HepG2 (cell line): Measurements from ENCODE around the gene UBTD1. TPM values are rescaled to one million over a fixed set of nuclear protein-coding genes. Genes with fewer than 3 reads are reported as not detected.

Source experiments
- GATAD2A ChIP-seq: IDR thresholded peaks from 2 replicates; pipeline ENCODE4 v1.6.1; 2016
- IRX3 ChIP-seq: sonication (generic); formaldehyde crosslinking; IDR thresholded peaks from 2 replicates; pipeline ENCODE4 v1.8.1; 2023; ENCODE audit warnings: mild to moderate bottlenecking, low read depth, missing genetic modification reagents, borderline replicate concordance
- MBNL3 ChIP-seq: fragments of 250-450 bp; sonication (Bioruptor Pico); conservative IDR thresholded peaks from 2 replicates; pipeline ENCODE4 v1.8.0; 2022; ENCODE audit warnings: mild to moderate bottlenecking, inconsistent platforms
- MTF2 ChIP-seq: sonication (generic); formaldehyde crosslinking; IDR thresholded peaks from 2 replicates; pipeline ENCODE4 v1.5.0; 2020; ENCODE audit warnings: missing genetic modification reagents, borderline replicate concordance
- MZF1 ChIP-seq: sonication (generic); formaldehyde crosslinking; IDR thresholded peaks from 2 replicates; pipeline ENCODE4 v1.8.1; 2023; ENCODE audit warnings: mild to moderate bottlenecking, missing genetic modification reagents, borderline replicate concordance
- NCOA5 ChIP-seq: sonication (generic); formaldehyde crosslinking; IDR thresholded peaks from 2 replicates; pipeline ENCODE4 v1.4.0; 2020; ENCODE audit warnings: missing genetic modification reagents
- SMAD1 ChIP-seq: sonication (generic); formaldehyde crosslinking; IDR thresholded peaks from 2 replicates; pipeline ENCODE4 v1.4.0; 2020; ENCODE audit warnings: missing genetic modification reagents, low read depth, mild to moderate bottlenecking, borderline replicate concordance
- TAF1 ChIP-seq: sonication (generic); formaldehyde crosslinking; IDR thresholded peaks from 2 replicates; pipeline ENCODE4 v1.4.0; 2020; ENCODE audit warnings: missing genetic modification reagents
- ZNF337 ChIP-seq: sonication (generic); formaldehyde crosslinking; IDR thresholded peaks from 2 replicates; pipeline ENCODE4 v1.5.1; 2020; ENCODE audit warnings: missing genetic modification reagents, low read depth, mild to moderate bottlenecking, borderline replicate concordance
- ZNF33B ChIP-seq: sonication (generic); formaldehyde crosslinking; IDR thresholded peaks from 2 replicates; pipeline ENCODE4 v1.5.1; 2020; ENCODE audit warnings: mild to moderate bottlenecking, missing genetic modification reagents
- ZNF598 ChIP-seq: sonication (generic); formaldehyde crosslinking; IDR thresholded peaks from 2 replicates; pipeline ENCODE4 v1.5.1; 2020; ENCODE audit warnings: mild to moderate bottlenecking, missing genetic modification reagents, borderline replicate concordance
- ZNF724P ChIP-seq: sonication (generic); formaldehyde crosslinking; IDR thresholded peaks from 2 replicates; pipeline ENCODE4 v1.8.0; 2022; ENCODE audit warnings: missing genetic modification reagents, borderline replicate concordance
- ZNF772 ChIP-seq: sonication (generic); formaldehyde crosslinking; IDR thresholded peaks from 2 replicates; pipeline ENCODE4 v1.5.0; 2020; ENCODE audit warnings: mild to moderate bottlenecking, missing genetic modification reagents
- polyA plus RNA-seq, 8 experiments: library from polyadenylated mRNA; depleted of rRNA in 3 of 8; stranded (reverse) in 7 of 8; unstranded in 1 of 8; fragments of >200 nt; fragmentation: Illumina TruSeq in 4 of 8; extraction: Trizol in 4 of 8; gene quantifications; 2 replicates each; pipeline versions ENCODE4 v1.2.1 to v1.2.3, GENCODE V29; 2011 to 2016; ENCODE audit warnings: low read depth in 4 of 8, missing spikeins in 1 of 8, mixed read lengths in 1 of 8; ENCODE audit not compliant: insufficient read depth in 1 of 8
- total RNA-seq, 5 experiments: library from RNA; depleted of rRNA; stranded (reverse); fragments of >200 nt; fragmentation: Illumina TruSeq; extraction: Trizol; gene quantifications; 2 replicates each; pipeline ENCODE4 v1.2.3, GENCODE V29; 2016; ENCODE audit warnings: low read depth in 1 of 5
- TF ChIP-seq, protein P1 (sequence below): sonication (generic); formaldehyde crosslinking; IDR thresholded peaks from 2 replicates; pipeline ENCODE4 v1.5.1; 2020; ENCODE audit warnings: mild to moderate bottlenecking, missing genetic modification reagents, borderline replicate concordance
- TF ChIP-seq, protein P2 (sequence below): sonication (generic); formaldehyde crosslinking; conservative IDR thresholded peaks from 2 replicates; pipeline ENCODE4 v1.4.0; 2020; ENCODE audit warnings: mild to moderate bottlenecking, missing genetic modification reagents, moderate library complexity
- TF ChIP-seq, protein P3 (sequence below): sonication (generic); formaldehyde crosslinking; IDR thresholded peaks from 2 replicates; pipeline ENCODE4 v1.5.0; 2020; ENCODE audit warnings: missing genetic modification reagents
- TF ChIP-seq, protein P4 (sequence below): sonication (generic); formaldehyde crosslinking; IDR thresholded peaks from 2 replicates; pipeline ENCODE4 v1.8.1; 2023; ENCODE audit warnings: mild to moderate bottlenecking, missing genetic modification reagents

Gene UBTD1
- total and polyA plus RNA-seq, 2 of the 13 experiments (the other 11 are each of a cell fraction or from before 2014, with no cell fraction given) = 7.9 to 10.0 TPM

DNA sequence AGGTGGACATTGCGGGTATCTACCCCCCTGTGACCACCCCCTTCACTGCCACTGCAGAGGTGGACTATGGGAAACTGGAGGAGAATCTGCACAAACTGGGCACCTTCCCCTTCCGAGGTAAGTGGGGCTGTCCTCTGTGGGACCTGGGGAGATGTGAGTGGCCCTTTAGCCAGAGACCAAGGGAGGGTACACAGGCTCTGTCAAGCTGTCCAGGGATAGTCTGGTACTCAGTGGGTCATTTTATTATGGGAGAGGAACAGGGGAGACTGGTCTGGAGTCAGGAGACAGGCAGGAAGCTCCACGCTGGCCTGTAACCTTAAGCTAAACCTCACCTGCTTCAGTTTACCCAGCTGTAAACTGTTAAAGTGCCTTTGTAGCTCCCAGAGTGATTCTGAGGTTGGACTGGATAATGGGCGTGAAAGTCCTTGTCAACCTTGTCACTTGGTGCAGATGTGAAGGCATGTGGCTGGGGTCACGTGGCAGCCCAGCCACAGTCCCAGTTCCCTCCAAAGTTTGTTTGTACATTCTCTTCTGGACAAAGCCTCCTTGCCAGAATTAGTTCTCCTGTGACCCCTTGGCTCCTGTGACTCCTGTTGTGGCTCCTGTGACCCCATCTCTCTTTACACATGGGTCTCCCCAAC, 86.2 kb downstream of the UBTD1 start (continued):
- TF ChIP-seq MZF1 (CRISPR knock-in tag) (no peak), GATAD2A (0 out of 2 replicates have a peak, but pooled peaks have one; percentile 19), TAF1 (no peak), NCOA5 (CRISPR knock-in tag) (no peak), IRX3 (CRISPR knock-in tag) (peak; percentile 68; the same call in 1 of the 2 replicates), ZNF724P (CRISPR knock-in tag) (0 out of 2 replicates have a peak, but pooled peaks have one; percentile 57), SMAD1 (CRISPR knock-in tag) (no peak), MTF2 (CRISPR knock-in tag) (no peak), ZNF337 (CRISPR knock-in tag) (no peak), ZNF598 (no peak), ZNF33B (no peak), ZNF772 (CRISPR knock-in tag) (no peak), MBNL3 (CRISPR knock-in tag) (no peak)
- TF ChIP-seq, protein P1, sequence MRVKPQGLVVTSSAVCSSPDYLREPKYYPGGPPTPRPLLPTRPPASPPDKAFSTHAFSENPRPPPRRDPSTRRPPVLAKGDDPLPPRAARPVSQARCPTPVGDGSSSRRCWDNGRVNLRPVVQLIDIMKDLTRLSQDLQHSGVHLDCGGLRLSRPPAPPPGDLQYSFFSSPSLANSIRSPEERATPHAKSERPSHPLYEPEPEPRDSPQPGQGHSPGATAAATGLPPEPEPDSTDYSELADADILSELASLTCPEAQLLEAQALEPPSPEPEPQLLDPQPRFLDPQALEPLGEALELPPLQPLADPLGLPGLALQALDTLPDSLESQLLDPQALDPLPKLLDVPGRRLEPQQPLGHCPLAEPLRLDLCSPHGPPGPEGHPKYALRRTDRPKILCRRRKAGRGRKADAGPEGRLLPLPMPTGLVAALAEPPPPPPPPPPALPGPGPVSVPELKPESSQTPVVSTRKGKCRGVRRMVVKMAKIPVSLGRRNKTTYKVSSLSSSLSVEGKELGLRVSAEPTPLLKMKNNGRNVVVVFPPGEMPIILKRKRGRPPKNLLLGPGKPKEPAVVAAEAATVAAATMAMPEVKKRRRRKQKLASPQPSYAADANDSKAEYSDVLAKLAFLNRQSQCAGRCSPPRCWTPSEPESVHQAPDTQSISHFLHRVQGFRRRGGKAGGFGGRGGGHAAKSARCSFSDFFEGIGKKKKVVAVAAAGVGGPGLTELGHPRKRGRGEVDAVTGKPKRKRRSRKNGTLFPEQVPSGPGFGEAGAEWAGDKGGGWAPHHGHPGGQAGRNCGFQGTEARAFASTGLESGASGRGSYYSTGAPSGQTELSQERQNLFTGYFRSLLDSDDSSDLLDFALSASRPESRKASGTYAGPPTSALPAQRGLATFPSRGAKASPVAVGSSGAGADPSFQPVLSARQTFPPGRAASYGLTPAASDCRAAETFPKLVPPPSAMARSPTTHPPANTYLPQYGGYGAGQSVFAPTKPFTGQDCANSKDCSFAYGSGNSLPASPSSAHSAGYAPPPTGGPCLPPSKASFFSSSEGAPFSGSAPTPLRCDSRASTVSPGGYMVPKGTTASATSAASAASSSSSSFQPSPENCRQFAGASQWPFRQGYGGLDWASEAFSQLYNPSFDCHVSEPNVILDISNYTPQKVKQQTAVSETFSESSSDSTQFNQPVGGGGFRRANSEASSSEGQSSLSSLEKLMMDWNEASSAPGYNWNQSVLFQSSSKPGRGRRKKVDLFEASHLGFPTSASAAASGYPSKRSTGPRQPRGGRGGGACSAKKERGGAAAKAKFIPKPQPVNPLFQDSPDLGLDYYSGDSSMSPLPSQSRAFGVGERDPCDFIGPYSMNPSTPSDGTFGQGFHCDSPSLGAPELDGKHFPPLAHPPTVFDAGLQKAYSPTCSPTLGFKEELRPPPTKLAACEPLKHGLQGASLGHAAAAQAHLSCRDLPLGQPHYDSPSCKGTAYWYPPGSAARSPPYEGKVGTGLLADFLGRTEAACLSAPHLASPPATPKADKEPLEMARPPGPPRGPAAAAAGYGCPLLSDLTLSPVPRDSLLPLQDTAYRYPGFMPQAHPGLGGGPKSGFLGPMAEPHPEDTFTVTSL (CRISPR knock-in tag) = no peak
- TF ChIP-seq, protein P2, sequence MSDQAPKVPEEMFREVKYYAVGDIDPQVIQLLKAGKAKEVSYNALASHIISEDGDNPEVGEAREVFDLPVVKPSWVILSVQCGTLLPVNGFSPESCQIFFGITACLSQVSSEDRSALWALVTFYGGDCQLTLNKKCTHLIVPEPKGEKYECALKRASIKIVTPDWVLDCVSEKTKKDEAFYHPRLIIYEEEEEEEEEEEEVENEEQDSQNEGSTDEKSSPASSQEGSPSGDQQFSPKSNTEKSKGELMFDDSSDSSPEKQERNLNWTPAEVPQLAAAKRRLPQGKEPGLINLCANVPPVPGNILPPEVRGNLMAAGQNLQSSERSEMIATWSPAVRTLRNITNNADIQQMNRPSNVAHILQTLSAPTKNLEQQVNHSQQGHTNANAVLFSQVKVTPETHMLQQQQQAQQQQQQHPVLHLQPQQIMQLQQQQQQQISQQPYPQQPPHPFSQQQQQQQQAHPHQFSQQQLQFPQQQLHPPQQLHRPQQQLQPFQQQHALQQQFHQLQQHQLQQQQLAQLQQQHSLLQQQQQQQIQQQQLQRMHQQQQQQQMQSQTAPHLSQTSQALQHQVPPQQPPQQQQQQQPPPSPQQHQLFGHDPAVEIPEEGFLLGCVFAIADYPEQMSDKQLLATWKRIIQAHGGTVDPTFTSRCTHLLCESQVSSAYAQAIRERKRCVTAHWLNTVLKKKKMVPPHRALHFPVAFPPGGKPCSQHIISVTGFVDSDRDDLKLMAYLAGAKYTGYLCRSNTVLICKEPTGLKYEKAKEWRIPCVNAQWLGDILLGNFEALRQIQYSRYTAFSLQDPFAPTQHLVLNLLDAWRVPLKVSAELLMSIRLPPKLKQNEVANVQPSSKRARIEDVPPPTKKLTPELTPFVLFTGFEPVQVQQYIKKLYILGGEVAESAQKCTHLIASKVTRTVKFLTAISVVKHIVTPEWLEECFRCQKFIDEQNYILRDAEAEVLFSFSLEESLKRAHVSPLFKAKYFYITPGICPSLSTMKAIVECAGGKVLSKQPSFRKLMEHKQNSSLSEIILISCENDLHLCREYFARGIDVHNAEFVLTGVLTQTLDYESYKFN (CRISPR knock-in tag) = no peak
- TF ChIP-seq, protein P3, sequence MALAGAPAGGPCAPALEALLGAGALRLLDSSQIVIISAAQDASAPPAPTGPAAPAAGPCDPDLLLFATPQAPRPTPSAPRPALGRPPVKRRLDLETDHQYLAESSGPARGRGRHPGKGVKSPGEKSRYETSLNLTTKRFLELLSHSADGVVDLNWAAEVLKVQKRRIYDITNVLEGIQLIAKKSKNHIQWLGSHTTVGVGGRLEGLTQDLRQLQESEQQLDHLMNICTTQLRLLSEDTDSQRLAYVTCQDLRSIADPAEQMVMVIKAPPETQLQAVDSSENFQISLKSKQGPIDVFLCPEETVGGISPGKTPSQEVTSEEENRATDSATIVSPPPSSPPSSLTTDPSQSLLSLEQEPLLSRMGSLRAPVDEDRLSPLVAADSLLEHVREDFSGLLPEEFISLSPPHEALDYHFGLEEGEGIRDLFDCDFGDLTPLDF = no peak
- TF ChIP-seq, protein P4, sequence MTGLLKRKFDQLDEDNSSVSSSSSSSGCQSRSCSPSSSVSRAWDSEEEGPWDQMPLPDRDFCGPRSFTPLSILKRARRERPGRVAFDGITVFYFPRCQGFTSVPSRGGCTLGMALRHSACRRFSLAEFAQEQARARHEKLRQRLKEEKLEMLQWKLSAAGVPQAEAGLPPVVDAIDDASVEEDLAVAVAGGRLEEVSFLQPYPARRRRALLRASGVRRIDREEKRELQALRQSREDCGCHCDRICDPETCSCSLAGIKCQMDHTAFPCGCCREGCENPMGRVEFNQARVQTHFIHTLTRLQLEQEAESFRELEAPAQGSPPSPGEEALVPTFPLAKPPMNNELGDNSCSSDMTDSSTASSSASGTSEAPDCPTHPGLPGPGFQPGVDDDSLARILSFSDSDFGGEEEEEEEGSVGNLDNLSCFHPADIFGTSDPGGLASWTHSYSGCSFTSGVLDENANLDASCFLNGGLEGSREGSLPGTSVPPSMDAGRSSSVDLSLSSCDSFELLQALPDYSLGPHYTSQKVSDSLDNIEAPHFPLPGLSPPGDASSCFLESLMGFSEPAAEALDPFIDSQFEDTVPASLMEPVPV (CRISPR knock-in tag) = no peak
